NCI-H146 treated with DMSO at 0.1 percent for 48 hours (cell line): ENCODE results near the gene ELMOD2.

Experiments
- DNase-seq: peaks from one replicate; lab custom pipeline; 2025; ENCODE audit not compliant: unreplicated experiment; lab: John Stamatoyannopoulos, UW

Gene ELMOD2

DNA sequence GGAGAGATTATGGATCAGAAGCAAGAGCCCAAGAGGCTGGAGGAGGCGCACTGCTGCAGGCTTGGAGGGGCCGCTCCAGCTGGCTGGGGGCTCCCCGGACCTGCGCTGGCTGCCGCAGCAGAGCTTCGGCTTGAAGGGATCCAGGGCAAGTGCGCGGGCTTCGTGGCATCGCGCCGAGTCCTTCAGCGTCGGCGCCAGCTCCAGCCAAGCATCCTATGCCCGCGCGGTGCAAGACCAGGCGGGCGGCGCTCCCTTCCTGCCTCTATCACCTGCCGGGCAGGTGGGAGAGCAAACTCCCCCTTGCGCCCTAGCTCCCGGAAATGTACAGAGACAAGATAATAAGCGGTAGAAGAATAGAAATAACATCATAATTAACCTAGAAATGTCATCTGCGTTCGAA lies 55.3 kb downstream of the ELMOD2 start:
- DNase-seq, result peak; percentile 17

- no peak for DNase-seq
Observed at GRCh38 chr4:140581078-140581477, 57.1 kb downstream of the ELMOD2 start.

DNA sequence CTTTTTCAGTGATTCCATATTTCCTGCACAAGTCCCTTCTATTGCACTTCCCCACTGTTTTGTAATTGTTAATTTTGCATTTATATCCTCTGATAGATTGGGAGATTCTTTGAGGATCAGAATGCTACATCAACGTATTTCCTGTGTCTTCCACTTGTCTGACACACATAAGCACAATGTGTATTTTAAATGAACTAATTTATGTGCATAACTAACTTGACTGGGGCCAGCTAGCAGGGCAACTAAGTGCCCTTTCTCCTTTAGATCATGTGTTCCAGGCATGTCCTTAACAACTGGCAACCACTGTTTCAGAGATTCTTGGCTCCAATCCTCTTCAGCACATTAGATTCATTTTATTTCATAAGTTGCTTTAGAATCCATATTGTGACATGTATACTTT lies 60.5 kb downstream of the ELMOD2 start:
- no peak for DNase-seq

DNA sequence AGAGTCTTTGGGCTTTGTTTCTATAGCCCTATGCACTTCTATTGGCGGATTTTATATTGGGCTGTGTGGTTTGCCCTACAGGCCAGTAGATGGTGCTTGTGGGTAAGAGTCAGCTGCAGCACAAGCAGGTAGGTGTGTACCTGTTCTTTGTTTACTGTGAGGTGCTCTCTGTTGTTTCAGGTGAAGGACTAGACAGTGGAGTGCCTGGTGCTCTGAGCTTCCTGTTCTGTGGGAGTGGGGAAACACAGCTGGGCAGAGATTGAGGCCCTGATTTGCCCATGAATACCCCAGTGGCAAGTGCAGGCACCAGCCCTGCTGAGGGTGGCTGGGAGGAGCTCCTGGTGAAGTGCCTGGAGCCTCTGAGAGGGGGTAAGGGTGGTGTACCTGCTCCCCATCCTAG lies 71.1 kb downstream of the ELMOD2 start:
- DNase-seq, result peak; percentile 76

DNA sequence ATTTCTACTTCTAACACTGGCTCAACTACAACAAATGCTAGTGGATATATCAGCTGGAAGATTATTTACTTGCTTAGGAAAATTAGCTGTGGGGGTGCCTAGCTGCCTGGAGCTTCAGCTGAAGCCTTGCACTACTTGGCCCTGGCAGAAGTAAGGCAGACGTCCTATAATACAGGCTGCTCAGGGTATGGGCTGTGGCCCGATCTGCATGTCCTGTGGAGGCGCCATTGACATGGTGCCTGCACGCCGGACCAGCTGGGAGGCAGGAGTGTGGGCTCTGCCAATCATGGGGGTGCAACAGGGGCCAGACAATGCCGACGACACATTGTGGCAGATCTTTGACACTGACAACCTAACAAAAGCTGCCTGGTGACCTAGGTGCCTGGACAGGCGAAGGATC lies 76.4 kb downstream of the ELMOD2 start:
- no peak for DNase-seq

- peak; percentile 28 for DNase-seq
Observed at GRCh38 chr4:140602714-140603113, 78.7 kb downstream of the ELMOD2 start.

GRCh38 chr4:140603286-140603685 lies 79.3 kb downstream of the ELMOD2 start:
- DNase-seq, result peak; percentile 85
